Hepatocyte (in vitro differentiated cells): Measurements from ENCODE around the gene RNF17. TPM values are rescaled to one million over a fixed set of nuclear protein-coding genes. Genes with fewer than 3 reads are reported as not detected.

Source experiments
- DNase-seq: peaks from one replicate; pipeline ENCODE4 v3.0.0-alpha.2; 2016; ENCODE audit warnings: low spot score
- H2AFZ ChIP-seq: fragments of 200-600 bp; sonication (generic); 2 replicates; pipeline ENCODE4 v1.6.0; 2016; ENCODE audit warnings: antibody characterized with exemption, mild to moderate bottlenecking
- H3K27ac ChIP-seq: fragments of 200-600 bp; sonication (generic); 2 replicates; pipeline ENCODE4 v1.5.1; 2016; ENCODE audit warnings: mild to moderate bottlenecking
- H3K27me3 ChIP-seq: fragments of 200-600 bp; sonication (generic); 2 replicates; pipeline ENCODE4 v1.6.1; 2016
- H3K36me3 ChIP-seq: fragments of 200-600 bp; sonication (generic); replicated peaks from 2 replicates; pipeline ENCODE4 v1.5.1; 2016; ENCODE audit warnings: low read depth; ENCODE audit not compliant: insufficient read depth
- H3K4me1 ChIP-seq: fragments of 200-600 bp; sonication (generic); 2 replicates; pipeline ENCODE4 v1.5.1; 2016; ENCODE audit warnings: mild to moderate bottlenecking, moderate library complexity; ENCODE audit not compliant: insufficient read depth
- H3K4me2 ChIP-seq: fragments of 200-600 bp; sonication (generic); 2 replicates; pipeline ENCODE4 v1.6.0; 2016
- H3K4me3 ChIP-seq: fragments of 200-600 bp; sonication (generic); 2 replicates; pipeline ENCODE4 v1.5.1; 2016; ENCODE audit warnings: mild to moderate bottlenecking
- H3K79me2 ChIP-seq: fragments of 200-600 bp; sonication (generic); 2 replicates; pipeline ENCODE4 v1.6.0; 2017; ENCODE audit warnings: mild to moderate bottlenecking
- H3K9me2 ChIP-seq: fragments of 200-600 bp; sonication (generic); replicated peaks from 2 replicates; pipeline ENCODE4 v1.6.0; 2017; ENCODE audit warnings: mild to moderate bottlenecking; ENCODE audit not compliant: insufficient read depth
- H3K9me3 ChIP-seq: fragments of 200-600 bp; sonication (generic); 2 replicates; pipeline ENCODE4 v1.5.1; 2016; ENCODE audit warnings: low read depth, mild to moderate bottlenecking
- H4K20me1 ChIP-seq: fragments of 200-600 bp; sonication (generic); 2 replicates; pipeline ENCODE4 v1.6.0; 2016; ENCODE audit warnings: mild to moderate bottlenecking; ENCODE audit not compliant: insufficient read depth, poor library complexity, severe bottlenecking
- EZH2 ChIP-seq: fragments of 200-600 bp; sonication (generic); IDR thresholded peaks from 2 replicates; pipeline ENCODE4 v1.6.1; 2016; ENCODE audit warnings: antibody characterized with exemption, mild to moderate bottlenecking, borderline replicate concordance
- EZH2phosphoT487 ChIP-seq: fragments of 200-600 bp; sonication (generic); IDR thresholded peaks from one replicate; pipeline ENCODE4 v1.6.1; 2018; ENCODE audit warnings: antibody characterized with exemption, mild to moderate bottlenecking, low read depth, moderate library complexity; ENCODE audit not compliant: unreplicated experiment, severe bottlenecking
- WGBS: methylation state at CpG from one replicate; pipeline ENCODE4 v1.1.6; 2016; ENCODE audit warnings: low lambda C conversion rate; ENCODE audit errors: missing lambda C conversion rate; 5-methylcytosine and 5-hydroxymethylcytosine counted together
- polyA plus RNA-seq: library from polyadenylated mRNA; unstranded; fragments of >200 nt; fragmentation: Nextera tagmentation; extraction: Ambion mirVana; gene quantifications from 2 replicates; pipeline ENCODE4 v1.2.1, GENCODE V29; 2016
- total RNA-seq: library from RNA; depleted of rRNA; stranded (reverse); fragments of >200 nt; gene quantifications from 2 replicates; pipeline ENCODE4 v1.2.3, GENCODE V29; 2014
- TF ChIP-seq, protein P1 (sequence below): fragments of 200-600 bp; sonication (generic); IDR thresholded peaks from 2 replicates; pipeline ENCODE4 v1.5.1; 2016; ENCODE audit warnings: antibody characterized with exemption, mild to moderate bottlenecking; ENCODE audit not compliant: poor library complexity

RNF17 gene
- total and polyA plus RNA-seq, 2 experiments from 2014 or later, result not detected

DNA sequence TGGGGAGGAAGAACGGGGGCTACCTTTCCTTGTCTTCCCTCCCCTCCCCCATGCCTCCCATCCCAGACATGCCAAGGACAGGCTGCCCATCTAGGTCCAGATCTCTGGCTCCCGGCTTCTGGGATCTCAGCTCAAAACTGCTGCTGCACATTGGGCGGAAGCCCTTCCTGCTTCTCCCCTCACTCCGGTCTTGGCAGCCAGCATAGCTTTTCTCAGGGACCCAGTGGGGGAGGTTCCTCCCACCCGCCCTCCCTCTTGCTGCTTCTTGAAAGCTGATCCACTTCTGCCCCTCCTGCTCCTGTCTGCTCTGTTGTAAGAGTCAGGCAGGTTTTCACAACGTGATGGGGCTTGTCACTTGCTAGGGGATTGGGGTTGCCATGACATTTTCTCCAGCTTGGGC lies 21.7 kb upstream of the RNF17 start:
- H2AFZ ChIP-seq, result no peak overlapping the region
- H3K4me3 ChIP-seq, result no peak overlapping the region
- no peaks in the 10 kb centered on the region for H3K9me3 ChIP-seq
- no peak overlapping the region for H3K4me2 ChIP-seq
- DNase-seq, result no peak
- peaks cover 47% of the 10 kb centered on the region for H3K27me3 ChIP-seq
- WGBS, result 38% methylated on average over 3 of the region's 6 CpGs
- TF ChIP-seq EZH2phosphoT487, result no peak
- no peak for TF ChIP-seq EZH2
- TF ChIP-seq, protein P1, sequence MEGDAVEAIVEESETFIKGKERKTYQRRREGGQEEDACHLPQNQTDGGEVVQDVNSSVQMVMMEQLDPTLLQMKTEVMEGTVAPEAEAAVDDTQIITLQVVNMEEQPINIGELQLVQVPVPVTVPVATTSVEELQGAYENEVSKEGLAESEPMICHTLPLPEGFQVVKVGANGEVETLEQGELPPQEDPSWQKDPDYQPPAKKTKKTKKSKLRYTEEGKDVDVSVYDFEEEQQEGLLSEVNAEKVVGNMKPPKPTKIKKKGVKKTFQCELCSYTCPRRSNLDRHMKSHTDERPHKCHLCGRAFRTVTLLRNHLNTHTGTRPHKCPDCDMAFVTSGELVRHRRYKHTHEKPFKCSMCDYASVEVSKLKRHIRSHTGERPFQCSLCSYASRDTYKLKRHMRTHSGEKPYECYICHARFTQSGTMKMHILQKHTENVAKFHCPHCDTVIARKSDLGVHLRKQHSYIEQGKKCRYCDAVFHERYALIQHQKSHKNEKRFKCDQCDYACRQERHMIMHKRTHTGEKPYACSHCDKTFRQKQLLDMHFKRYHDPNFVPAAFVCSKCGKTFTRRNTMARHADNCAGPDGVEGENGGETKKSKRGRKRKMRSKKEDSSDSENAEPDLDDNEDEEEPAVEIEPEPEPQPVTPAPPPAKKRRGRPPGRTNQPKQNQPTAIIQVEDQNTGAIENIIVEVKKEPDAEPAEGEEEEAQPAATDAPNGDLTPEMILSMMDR, result no peak
- no peaks in the 10 kb centered on the region for H3K79me2 ChIP-seq
- no peak overlapping the region for H3K27ac ChIP-seq
- no peaks in the 10 kb centered on the region for H4K20me1 ChIP-seq
- no peaks in the 10 kb centered on the region for H3K9me2 ChIP-seq
- H3K36me3 ChIP-seq, result no peaks in the 10 kb centered on the region
- H3K4me1 ChIP-seq, result peaks cover 9% of the 10 kb centered on the region

DNA sequence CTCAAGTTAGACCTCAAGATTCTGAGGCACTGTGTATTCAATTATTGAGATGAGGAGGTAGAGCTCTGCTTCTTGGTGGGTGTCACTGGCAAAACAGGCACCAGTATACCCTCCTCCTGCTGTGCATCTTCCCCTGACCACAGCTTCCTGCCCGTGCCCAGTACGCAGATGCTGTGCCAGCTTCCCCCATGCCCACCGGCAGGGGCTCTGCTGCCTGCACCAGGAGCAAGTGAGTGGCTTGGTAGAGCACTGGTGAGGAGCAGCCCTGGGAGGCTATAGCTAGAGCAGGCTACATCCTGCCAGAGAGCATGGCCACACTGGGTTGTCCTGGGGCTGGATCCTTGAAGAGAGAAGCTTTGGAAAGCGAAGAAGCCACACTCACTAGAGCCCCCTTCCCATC lies 21.0 kb upstream of the RNF17 start:
- Histone ChIP-seq H3K4me2 (no peak overlapping the region), H3K9me2 (no peaks in the 10 kb centered on the region), H3K36me3 (no peaks in the 10 kb centered on the region), H3K27ac (no peak overlapping the region), H3K4me3 (no peak overlapping the region), H3K79me2 (no peaks in the 10 kb centered on the region), H3K27me3 (peaks cover 53% of the 10 kb centered on the region), H3K4me1 (peaks cover 16% of the 10 kb centered on the region), H2AFZ (no peak overlapping the region), H4K20me1 (no peaks in the 10 kb centered on the region), H3K9me3 (no peaks in the 10 kb centered on the region)
- 88% methylated on average over 4 of the region's 4 CpGs for WGBS
- no peak for DNase-seq
- TF ChIP-seq EZH2phosphoT487 (no peak), EZH2 (no peak)
- TF ChIP-seq, protein P1, result no peak

- Histone ChIP-seq H3K4me3 (no peak overlapping the region), H3K4me1 (peaks cover 17% of the 10 kb centered on the region), H3K9me2 (no peaks in the 10 kb centered on the region), H3K27me3 (peaks cover 66% of the 10 kb centered on the region), H3K36me3 (no peaks in the 10 kb centered on the region), H3K79me2 (no peaks in the 10 kb centered on the region), H2AFZ (no peak overlapping the region), H3K27ac (no peak overlapping the region), H4K20me1 (no peaks in the 10 kb centered on the region), H3K9me3 (no peaks in the 10 kb centered on the region), H3K4me2 (no peak overlapping the region)
- WGBS, result 76% methylated on average over 6 of the region's 6 CpGs
- TF ChIP-seq EZH2, result no peak
- no peak for TF ChIP-seq EZH2phosphoT487
- TF ChIP-seq, protein P1, result no peak
- no peak for DNase-seq
Measured at GRCh38 chr13:24744247-24744646, 19.7 kb upstream of the RNF17 start.

DNA sequence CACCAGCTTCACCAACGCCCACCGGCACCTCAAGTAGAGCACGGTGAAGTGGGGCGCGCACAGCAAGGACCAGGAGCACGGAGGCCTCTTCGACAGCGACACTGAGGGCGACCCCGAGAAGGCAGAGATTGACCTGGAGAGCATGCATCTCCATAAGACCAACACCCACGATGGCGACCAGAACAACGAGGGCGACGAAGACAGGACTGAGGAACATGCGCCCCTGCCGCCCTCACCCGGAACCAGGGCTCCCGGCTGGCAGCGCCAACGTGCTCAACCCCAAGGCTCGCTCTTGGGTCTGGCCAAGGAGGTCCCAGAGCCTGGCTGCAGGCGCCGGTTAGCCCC lies 18.5 kb upstream of the RNF17 start:
- TF ChIP-seq EZH2, result no peak
- no peak for TF ChIP-seq EZH2phosphoT487
- TF ChIP-seq, protein P1, result no peak
- Histone ChIP-seq H3K4me1 (peaks cover 17% of the 10 kb centered on the region), H2AFZ (no peak overlapping the region), H4K20me1 (no peaks in the 10 kb centered on the region), H3K9me3 (no peaks in the 10 kb centered on the region), H3K9me2 (no peaks in the 10 kb centered on the region), H3K79me2 (no peaks in the 10 kb centered on the region), H3K36me3 (no peaks in the 10 kb centered on the region), H3K27ac (no peak overlapping the region), H3K4me2 (peak overlapping the region; percentile 95), H3K27me3 (peaks cover 78% of the 10 kb centered on the region), H3K4me3 (no peak overlapping the region)
- no peak for DNase-seq
- 76% methylated on average over 15 of the region's 24 CpGs for WGBS
